IPS-NIHi7 (cell line): ENCODE measurements around the gene PIBF1.
"Not testable (repeated sequence)": the region's sequence is repeated elsewhere in the genome, so short reads cannot be mapped to it uniquely, and the experiment has no call there.

Source experiments
- DNase-seq: peaks from one replicate; pipeline ENCODE4 v3.0.0; 2012; ENCODE audit warnings: mixed read lengths; ENCODE audit errors: extremely low spot score

PIBF1 gene, protein sequence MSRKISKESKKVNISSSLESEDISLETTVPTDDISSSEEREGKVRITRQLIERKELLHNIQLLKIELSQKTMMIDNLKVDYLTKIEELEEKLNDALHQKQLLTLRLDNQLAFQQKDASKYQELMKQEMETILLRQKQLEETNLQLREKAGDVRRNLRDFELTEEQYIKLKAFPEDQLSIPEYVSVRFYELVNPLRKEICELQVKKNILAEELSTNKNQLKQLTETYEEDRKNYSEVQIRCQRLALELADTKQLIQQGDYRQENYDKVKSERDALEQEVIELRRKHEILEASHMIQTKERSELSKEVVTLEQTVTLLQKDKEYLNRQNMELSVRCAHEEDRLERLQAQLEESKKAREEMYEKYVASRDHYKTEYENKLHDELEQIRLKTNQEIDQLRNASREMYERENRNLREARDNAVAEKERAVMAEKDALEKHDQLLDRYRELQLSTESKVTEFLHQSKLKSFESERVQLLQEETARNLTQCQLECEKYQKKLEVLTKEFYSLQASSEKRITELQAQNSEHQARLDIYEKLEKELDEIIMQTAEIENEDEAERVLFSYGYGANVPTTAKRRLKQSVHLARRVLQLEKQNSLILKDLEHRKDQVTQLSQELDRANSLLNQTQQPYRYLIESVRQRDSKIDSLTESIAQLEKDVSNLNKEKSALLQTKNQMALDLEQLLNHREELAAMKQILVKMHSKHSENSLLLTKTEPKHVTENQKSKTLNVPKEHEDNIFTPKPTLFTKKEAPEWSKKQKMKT

DNA sequence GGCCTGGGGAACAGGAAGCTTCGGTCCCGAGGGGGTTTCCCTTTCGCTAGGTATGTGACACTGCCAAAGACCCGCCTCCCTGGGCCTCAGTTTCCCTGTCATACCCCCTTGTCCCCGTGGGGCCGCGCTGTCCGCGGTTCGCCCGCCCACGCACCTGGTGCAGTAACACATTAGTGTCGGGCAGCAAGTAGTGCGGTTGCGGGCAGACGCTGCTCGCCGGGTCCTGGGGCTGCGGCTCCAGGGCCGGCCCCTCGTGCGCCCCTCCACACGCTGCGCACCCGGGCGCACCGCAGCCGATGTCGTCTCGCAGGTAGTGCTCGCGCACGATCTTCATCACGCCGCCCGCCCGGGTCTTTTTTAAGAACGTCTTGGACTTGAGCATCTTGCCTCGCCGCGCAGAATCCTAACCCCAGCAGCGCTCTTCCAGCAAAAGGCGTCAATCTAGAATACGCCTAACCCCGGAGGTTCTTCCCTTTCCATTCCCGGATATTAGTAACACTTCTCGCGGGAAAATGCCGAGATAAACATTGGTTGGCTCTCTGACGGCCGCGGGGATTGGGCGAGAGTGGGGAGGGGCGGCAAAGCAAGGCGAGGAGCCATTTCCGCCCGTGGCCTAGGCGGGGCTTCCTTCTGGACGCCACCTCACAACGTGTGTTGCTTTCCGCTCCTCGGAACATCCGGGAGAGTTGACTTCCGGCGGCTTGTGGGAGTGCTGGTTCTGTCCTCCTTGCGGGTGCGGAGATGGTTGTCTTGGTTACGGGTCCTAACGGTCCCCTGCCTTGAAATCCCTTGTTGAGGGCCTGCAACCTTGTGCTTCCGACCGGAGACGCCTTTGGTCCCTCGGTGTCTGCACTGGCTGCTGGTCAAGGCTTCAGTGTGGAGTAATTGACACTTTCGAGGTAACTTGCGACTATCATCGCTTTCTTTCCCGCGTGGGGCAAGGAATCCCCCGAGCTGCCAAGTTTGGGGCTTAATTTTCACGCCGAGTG is at the start of gene PIBF1, which contains the start of gene DIS3:
PIBF1 (plus strand) TSS at position 683 of the 989 bp plus-strand sequence. CDS start 1,337 bp downstream, outside the sequence.
DIS3 (minus strand) TSS at position 450 of the 989 bp plus-strand sequence; CDS start at position 382, 68 bp downstream.
- peak; percentile 98 for DNase-seq

DNA sequence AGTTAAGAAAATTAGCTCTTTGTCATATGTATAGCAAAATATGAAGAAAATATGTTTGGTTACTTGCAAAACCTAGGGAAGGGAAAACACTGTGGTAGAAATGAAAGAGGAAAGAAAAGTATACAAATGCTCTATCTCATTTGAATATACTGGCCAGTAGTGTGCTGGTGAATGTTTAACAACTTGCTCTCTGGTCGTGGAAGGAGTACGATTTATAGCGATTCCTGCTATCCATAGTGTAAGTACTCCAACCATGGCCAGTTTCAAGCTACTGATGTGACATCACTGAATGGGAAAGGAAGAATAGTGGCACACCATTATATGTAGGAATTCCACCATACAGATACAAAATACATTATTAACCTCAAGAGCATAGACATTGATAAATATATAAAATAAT is 44.9 kb upstream of the PIBF1 start:
- DNase-seq = no peak

DNA sequence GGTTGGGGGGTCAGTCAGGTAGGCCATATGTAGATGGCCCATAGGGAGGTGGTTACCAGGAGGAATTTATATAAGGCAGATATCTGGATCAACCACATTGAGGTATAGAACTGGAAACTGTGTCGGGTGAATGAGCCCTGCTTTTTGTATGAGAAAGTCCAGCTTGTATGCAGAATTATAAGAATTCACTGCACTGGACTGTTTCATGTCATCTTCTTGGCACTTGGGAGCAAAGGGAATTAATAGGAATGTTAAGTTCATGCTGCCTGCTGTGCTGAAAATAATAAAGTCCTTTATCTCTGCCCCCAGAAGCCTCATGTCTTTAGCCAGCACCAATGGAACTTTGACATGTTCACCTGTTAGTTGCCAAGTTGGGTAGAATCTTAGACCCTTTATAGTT is 41.9 kb upstream of the PIBF1 start:
- no peak for DNase-seq

DNA sequence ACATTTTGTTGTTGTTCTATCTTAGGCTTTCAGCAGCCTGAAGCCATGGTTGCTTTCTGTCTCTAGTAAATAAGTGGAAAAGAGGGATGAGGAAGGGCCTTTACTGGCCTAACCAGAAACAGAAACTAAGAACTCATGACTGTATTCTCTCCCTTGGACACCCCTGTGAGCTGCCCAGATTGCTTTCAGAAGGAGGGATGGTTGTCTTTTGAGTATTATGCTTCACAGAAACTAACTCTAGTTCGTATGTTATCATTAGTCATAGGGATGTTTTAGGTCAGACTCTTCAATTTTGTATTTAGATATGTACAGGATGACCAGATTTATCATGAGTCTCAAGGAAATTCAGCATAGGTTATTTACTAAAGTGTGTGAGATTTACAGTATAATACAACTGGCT is 36.7 kb upstream of the PIBF1 start:
- no peak for DNase-seq

DNA sequence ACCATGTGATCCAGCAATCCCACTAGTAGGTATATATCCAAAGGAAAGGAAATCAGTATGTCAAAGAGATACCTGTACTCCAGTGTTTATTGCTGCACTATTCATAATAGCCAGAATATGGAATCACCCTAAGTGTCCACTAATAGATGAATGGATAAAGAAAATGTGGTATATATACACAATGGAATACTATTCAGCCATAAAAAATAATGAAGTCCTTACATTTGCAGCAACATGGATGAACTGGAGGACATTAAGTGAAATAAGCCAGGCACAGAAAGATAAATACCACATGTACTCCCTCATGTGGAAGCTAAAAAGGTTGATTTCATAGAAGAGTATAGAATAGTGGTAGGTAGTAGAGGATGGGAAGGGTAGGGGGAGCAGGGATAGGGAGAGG is 30.7 kb upstream of the PIBF1 start:
- DNase-seq = no peak

DNA sequence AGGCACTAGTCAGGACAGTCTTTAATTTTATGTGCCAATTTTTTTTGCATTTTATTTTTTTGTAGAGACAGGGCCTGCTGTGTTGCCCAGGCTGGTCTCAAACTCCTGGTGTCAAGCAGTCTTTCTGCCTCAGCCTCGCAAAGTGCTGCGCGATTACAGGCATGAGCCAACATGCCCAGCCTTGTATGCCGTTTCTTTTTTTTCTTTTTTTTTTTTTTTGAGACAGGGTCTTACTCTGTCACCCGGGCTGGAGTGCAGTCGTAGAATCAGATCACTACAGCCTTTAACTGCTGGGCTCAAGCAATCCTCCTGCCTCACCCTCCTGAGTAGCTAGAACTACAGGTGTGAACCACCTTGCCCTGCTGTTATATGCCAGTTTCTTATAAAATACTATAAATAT is 27.8 kb upstream of the PIBF1 start:
- DNase-seq = no peak

DNA sequence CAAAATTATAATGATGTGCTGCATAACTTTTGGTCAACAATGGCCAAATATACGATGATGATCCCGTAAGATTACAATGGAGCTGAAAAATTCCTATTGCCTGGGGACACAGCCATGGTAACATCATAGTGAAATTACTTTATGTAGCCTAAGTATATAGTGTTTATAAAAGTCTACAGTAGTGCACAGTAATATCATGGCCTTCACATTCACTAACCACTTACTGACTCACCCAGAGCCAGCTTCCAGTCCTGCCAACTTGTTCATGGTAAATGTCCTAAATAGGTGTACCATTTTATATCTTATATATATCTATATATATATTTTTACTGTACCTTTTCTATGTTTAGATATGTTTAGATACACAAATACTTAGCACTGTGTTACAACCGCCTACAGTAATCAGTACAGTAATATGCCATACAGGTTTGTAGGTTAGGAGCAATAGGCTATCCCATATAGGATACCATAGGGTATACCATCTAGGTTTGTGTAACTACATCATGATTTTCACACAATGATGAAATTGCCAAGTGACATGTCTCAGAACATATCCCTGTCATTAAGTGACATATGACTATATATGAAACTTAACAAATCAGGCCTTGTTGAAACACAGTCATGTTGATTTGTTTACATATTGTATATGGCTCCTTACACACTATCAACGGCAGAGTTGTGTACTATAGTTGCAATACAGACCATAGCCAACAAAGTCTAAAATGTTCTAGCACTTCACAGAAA is 24.0 kb upstream of the PIBF1 start:
- no peak for DNase-seq

DNA sequence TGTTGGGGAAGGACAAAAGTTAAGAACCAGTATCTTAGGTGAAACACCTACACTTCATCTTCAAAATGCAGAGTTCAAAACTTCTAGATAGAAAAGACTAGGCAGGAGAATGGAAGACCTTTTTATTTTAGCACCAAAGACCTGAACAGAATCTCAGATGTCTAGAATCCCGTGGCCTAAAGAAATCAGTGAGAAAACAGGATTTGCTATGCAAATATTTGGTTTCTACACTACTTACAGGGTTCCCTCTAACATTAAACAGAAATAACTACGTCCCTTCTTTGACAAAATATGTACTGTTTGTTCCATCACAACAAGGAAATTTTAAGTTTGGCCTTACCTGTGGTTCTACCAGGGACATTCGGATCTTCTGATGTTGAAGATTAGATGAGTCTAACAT is 21.7 kb upstream of the PIBF1 start:
- no peak for DNase-seq

DNA sequence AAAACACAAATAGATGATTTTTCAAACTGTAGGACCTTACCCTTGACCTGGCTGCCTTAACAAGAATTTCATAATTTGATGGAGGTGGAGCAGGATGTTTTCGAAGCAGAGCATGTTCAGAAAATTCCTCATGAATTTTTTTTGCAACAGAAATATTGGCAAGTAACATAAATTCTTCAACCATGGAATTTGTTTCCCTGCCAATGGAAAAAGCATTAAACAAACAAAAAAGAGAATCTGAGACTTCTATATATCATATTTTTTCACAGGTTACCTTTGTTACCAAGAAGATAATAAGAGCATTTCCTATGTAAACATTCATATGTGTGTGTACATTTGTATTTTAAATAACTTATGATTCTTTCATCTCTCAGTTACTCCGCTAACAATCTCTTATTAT is 18.5 kb upstream of the PIBF1 start:
- no peak for DNase-seq

DNA sequence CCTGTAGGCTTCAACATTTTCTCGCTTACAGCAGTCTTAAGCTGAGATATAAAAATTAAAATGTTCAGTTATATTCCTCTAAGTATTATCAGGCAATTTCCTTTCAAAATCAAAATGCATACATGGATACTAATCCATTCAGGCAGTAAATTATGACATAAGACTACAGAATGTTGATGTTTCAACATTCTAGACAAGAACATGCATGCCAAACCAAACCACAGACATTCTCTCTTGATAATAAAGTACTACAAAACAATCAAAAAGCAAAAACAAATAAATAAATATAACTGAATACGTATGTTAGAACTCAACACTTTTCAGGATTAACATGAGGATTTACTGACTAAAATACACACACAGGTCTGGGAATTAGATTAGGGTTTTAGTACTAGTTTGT is 7.9 kb upstream of the PIBF1 start:
- no peak for DNase-seq

DNA sequence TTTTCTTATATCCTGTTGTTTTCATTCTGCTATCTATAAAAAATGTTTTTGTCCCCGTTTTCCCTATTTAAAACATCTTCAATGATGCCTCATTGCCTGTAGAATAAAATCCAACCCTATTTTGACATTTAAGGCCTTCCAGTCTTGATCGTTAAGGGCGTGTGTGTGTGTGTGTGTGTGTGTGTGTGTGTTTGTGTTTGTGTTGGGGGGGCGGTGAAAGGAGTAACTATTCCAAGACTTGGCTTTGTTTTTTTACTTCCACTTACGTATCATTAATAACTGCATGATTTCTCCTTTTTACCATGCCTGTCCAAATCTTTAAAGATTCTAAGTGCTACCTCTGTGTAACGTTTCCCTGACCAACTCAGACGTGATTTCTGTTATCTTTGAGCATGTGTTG is 784 bp downstream of the PIBF1 start:
- no peak for DNase-seq

DNA sequence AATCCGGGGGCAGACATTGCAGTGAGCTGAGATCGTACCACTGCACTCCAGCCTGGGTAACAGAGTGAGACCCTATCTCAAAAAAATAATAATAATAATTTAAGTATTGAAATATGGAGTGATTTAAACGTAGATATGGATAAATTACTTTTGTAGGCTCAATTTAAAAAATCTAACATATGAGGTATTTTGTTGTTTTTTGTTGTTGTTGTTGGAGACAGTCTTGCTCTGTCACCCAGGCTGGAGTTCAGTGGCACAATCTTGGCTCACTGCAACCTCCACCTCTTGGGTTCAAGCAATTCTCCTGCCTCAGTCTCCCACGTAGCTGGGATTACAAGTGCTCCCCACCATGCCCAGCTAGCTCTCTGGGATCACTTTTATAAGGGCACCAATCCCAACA is 2.7 kb downstream of the PIBF1 start:
- DNase-seq = not testable (repeated sequence)

DNA sequence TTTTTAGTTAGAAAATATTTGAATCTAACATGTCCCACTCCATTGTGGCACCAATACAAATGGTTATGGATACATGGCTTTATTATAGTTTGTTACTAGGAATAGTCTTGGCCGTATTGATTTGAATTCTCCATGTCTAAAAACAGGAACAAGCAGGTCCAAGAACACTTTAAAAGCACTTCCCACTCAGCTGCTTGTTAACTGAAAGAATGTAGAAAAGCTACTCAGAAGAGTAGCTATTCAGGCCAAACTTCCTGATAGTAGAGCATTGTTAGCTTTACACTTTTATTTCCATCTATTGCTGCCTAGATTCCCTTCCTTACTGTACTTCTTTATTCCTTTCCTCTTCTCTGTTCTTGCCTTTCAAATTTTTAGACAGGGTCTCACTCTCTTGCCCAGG is 6.9 kb downstream of the PIBF1 start:
- DNase-seq = no peak

DNA sequence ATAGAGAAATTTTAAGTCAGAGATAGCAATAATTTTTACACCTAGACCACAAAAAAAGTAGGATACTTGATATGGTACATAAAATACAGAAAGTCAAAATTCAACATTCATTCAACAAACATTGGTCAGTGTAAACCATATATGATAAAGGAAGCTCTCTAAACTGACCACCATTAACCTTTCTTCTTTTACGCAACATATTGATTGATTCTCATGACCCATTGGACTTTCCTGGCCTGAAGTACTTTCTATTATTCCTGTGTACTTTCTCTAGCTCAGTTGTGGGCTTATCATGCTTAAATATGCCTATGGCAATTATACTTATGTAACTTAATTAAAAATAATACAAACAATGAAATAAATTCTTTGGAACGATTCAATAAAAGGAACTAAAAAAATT is 10.7 kb downstream of the PIBF1 start:
- DNase-seq = no peak

DNA sequence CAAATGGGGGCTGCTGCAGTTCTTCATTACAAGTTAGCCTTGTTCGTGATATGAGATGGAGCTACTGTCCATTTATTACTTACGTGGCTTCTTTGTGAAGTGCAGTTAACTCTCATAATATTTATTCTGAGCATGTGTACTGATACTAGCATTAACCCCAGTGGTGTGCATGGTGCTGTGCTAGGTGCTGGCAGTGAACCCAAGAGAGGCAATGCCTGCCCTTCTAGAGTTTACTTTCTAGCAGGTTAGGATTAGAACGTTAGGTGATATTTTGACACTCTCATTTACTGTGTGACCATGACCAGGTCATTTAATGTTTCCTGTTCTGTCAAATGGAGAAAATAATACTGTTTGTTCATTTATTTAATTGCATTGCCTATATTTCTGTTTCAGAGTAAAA is 16.9 kb downstream of the PIBF1 start:
- DNase-seq = no peak

DNA sequence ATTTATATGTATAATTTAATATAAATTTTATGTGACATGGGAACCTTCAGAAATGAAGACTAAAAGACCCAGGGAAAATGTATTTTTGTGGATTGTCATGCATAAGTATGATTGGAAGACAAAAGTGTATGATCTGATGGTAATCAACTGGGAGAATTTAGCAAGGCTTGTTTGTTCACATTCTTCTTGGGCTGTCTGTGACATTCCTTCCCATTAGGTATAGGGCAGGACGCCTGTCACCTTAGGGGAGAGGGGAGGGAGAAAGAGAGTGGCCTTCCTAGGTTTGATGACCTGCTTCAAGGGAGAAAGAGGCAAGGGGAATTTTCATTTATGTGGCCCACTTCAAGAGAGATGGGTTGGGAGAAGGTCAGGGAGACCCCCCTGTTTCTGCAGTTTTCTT is 22.4 kb downstream of the PIBF1 start:
- DNase-seq = no peak

DNA sequence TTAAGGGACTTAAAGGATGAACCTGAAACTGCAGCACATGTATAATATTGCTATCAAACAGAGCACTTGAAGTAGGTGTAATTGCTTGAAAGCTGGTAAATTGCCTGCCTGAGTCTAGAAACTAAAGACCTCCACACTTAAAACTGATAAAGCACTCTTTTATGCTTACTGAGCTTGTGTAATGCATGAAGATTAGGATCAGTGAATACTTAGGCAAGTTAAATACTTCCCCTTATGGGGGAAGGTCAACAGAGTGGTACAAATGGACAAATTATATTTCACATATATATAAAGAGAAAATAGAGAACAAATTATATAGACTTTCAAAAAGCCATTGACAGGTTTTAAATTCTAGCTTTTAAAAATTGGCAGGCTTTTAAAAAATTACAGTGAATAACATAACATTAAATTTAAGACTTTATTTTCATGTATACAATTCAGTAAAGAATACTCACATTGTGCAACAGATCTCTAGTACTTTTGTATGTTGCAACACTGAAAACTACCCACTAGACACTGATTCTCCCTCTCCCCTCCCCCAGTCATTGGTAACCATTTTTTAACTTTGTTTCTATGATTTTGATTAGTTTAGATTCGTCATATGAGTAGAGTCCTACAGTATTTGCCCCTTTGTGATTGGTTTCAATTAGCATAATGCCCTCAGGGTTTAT is 23.9 kb downstream of the PIBF1 start:
- no peak for DNase-seq

DNA sequence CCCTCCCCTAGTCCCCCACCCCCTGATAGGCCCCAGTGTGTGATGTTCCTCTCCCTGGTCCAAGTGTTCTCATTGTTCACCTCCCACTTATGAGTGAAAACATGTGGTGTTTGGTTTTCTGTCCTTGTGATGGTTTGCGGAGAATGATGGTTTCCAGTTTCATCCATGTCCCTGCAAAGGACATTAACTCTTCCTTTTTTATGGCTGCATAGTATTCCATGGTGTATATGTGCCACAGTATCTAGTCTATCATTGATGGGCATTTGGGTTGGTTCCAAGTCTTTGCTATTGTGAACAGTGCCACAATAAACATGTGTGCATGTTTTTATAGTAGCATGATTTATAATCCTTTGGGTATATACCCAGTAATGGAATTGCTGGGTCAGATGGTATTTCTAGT is 24.6 kb downstream of the PIBF1 start:
- not testable (repeated sequence) for DNase-seq

DNA sequence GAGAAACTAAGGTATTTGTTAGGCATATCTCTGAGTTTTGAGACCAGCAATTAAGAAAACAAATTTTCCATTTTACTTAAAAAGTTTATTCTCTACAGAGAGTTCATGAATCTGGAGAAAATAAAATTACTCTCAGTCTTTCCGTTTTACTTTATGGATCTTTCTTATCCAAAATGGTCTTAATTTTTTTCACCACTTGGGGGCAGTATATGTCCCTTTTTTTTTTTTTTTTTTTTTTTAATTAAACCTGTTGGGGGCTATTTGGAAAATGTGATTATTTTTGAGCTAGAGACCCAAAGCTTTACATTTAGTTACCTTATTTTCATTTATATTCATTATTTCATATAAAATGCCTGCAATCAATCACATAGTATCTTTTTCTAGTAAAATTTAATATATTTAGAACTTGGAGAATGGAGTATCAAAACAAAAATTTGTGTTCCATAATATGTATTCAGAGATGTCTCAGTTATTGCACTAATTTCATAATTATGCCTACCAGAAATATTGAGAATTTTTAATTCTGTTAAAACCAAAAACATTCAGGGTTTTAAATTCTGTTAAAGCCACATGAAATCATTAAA is 27.1 kb downstream of the PIBF1 start:
- no peak for DNase-seq
